ENCODE results near the gene SFTPB. TPM values are rescaled to one million over a fixed set of nuclear protein-coding genes. Genes with fewer than 3 reads are reported as not detected.

SFTPB gene
- total RNA-seq, 1 donor from 2014 or later, result not detected

GRCh38 chr2:85611705-85612587, 56.1 kb downstream of the SFTPB start, which contains the start of gene C2orf68:
Gene C2orf68 (minus strand): TSS chr2:85612066. CDS start chr2:85611984, 82 bp downstream.
- peak; percentile 95 for DNase-seq
- Mint-ChIP-seq H3K36me3 (ENCODE audit: unreplicated experiment) (no peaks in the 10 kb centered on the region), H3K4me3 (ENCODE audit: unreplicated experiment) (peak within 1 kb of the TSS; percentile 95), H3K9me3 (ENCODE audit: unreplicated experiment) (peaks cover 9% of the 10 kb centered on the region), H3K4me1 (ENCODE audit: low read depth, unreplicated experiment) (peaks cover 3% of the 10 kb centered on the region), H3K27me3 (ENCODE audit: unreplicated experiment) (peaks cover 3% of the 10 kb centered on the region), H3K27ac (ENCODE audit: unreplicated experiment) (peak within 1 kb of the TSS; percentile 92)
- no peak for TF ChIP-seq CTCF (IDR thresholded peaks at IDR 0.05; ENCODE audit: partially characterized antibody, unreplicated experiment)

- TF ChIP-seq CTCF (IDR thresholded peaks at IDR 0.05; ENCODE audit: partially characterized antibody, unreplicated experiment), result no peak
- peak overlapping the region; percentile 95 for H3K4me3 Mint-ChIP-seq (ENCODE audit: unreplicated experiment)
- H3K36me3 Mint-ChIP-seq (ENCODE audit: unreplicated experiment), result no peaks in the 10 kb centered on the region
- H3K4me1 Mint-ChIP-seq (ENCODE audit: low read depth, unreplicated experiment), result peaks cover 3% of the 10 kb centered on the region
- H3K9me3 Mint-ChIP-seq (ENCODE audit: unreplicated experiment), result peaks cover 9% of the 10 kb centered on the region
- peaks cover 3% of the 10 kb centered on the region for H3K27me3 Mint-ChIP-seq (ENCODE audit: unreplicated experiment)
- H3K27ac Mint-ChIP-seq (ENCODE audit: unreplicated experiment), result peak overlapping the region; percentile 89
- no peak for DNase-seq
Observed at GRCh38 chr2:85611217-85611704, 56.7 kb downstream of the SFTPB start.

Other genes starting within 250 kb of the SFTPB start
- 0.64 TPM for gene SH2D6, start 249.5 kb downstream of the SFTPB start, total RNA-seq (ENCODE audit: unreplicated experiment)
- gene MAT2A, start 129.0 kb downstream of the SFTPB start, total RNA-seq (ENCODE audit: unreplicated experiment), result 302 TPM
- 49.6 TPM for gene GGCX, start 106.7 kb downstream of the SFTPB start, total RNA-seq (ENCODE audit: unreplicated experiment)
- 0.78 TPM for gene VAMP8, start 90.6 kb downstream of the SFTPB start, total RNA-seq (ENCODE audit: unreplicated experiment)
- 1.4 TPM for gene VAMP5, start 83.8 kb downstream of the SFTPB start, total RNA-seq (ENCODE audit: unreplicated experiment)
- gene RNF181, start 72.5 kb downstream of the SFTPB start, total RNA-seq (ENCODE audit: unreplicated experiment), result 75.1 TPM
- 18.1 TPM for gene TMEM150A, start 65.5 kb downstream of the SFTPB start, total RNA-seq (ENCODE audit: unreplicated experiment)
- gene C2orf68, start 56.1 kb downstream of the SFTPB start, total RNA-seq (ENCODE audit: unreplicated experiment), result 51.0 TPM
- 55.0 TPM for gene USP39, start 52.0 kb downstream of the SFTPB start, total RNA-seq (ENCODE audit: unreplicated experiment)
- not detected for gene GNLY, start 26.2 kb upstream of the SFTPB start, total RNA-seq (ENCODE audit: unreplicated experiment)
- 9.0 TPM for gene ATOH8, start 85.8 kb upstream of the SFTPB start, total RNA-seq (ENCODE audit: unreplicated experiment)
- gene ST3GAL5, start 220.8 kb upstream of the SFTPB start, total RNA-seq (ENCODE audit: unreplicated experiment), result 46.5 TPM

All from glutamatergic neuron (in vitro differentiated cells).